Stimulated activated effector memory CD8-positive, alpha-beta T cell treated with anti-CD3 and anti-CD28 coated beads, Interleukin-12 subunit alpha, Interleukin-12 subunit beta, amount 100 ng/mL, for 72 hours (primary cell): ENCODE measurements around the gene ERO1A.

Experiments
- ATAC-seq: fragments of 150-1000 bp; cut with Tn5 transposase; 2 replicates; pipeline ENCODE4 v1.10.0; 2021
- DNase-seq, 2 donors: peaks; one replicate each; pipeline ENCODE4 v3.0.0; 2021 to 2022; ENCODE audit warnings: low spot score in 2 of 2
- H3K27ac Mint-ChIP-seq: one replicate; pipeline ENCODE4 v1.8.0; 2022; ENCODE audit warnings: mild to moderate bottlenecking, mixed read lengths
- H3K36me3 Mint-ChIP-seq: one replicate; pipeline ENCODE4 v1.8.0; 2022; ENCODE audit warnings: mild to moderate bottlenecking, mixed read lengths
- H3K4me1 Mint-ChIP-seq: one replicate; pipeline ENCODE4 v1.8.0; 2022; ENCODE audit warnings: mixed read lengths
- H3K4me3 Mint-ChIP-seq: one replicate; pipeline ENCODE4 v1.8.0; 2022; ENCODE audit warnings: mild to moderate bottlenecking, mixed read lengths
- H3K9me3 Mint-ChIP-seq: one replicate; pipeline ENCODE4 v1.8.0; 2022; ENCODE audit warnings: mixed read lengths

ERO1A gene

GRCh38 chr14:52598568-52598967 lies 96.8 kb downstream of the ERO1A start:
- Mint-ChIP-seq H3K36me3 (no peaks in the 10 kb centered on the region), H3K27ac (no peak overlapping the region), H3K4me1 (no peaks in the 10 kb centered on the region), H3K9me3 (peaks cover 6% of the 10 kb centered on the region), H3K4me3 (no peak overlapping the region)
- DNase-seq: no peak
- ATAC-seq: no peak

- no peak for DNase-seq
Measured at GRCh38 chr14:52596861-52597260, 98.5 kb downstream of the ERO1A start.

GRCh38 chr14:52596320-52596719 lies 99.0 kb downstream of the ERO1A start:
- H3K36me3 Mint-ChIP-seq: no peaks in the 10 kb centered on the region
- peaks cover 7% of the 10 kb centered on the region for H3K9me3 Mint-ChIP-seq
- no peaks in the 10 kb centered on the region for H3K4me1 Mint-ChIP-seq
- DNase-seq (no peak), ATAC-seq (no peak)
- no peak overlapping the region for H3K4me3 Mint-ChIP-seq
- H3K27ac Mint-ChIP-seq: no peak overlapping the region

More at GRCh38 chr14:52596861-52597260, 98.5 kb downstream of the ERO1A start:
- peaks cover 7% of the 10 kb centered on the region for H3K9me3 Mint-ChIP-seq
- no peak overlapping the region for H3K4me3 Mint-ChIP-seq
- H3K27ac Mint-ChIP-seq: no peak overlapping the region
- H3K36me3 Mint-ChIP-seq: no peaks in the 10 kb centered on the region
- ATAC-seq: no peak
- no peaks in the 10 kb centered on the region for H3K4me1 Mint-ChIP-seq

- Mint-ChIP-seq H3K9me3 (peaks cover 4% of the 10 kb centered on the region), H3K27ac (no peak overlapping the region), H3K4me1 (no peaks in the 10 kb centered on the region), H3K4me3 (no peak overlapping the region), H3K36me3 (no peaks in the 10 kb centered on the region)
- no peak for ATAC-seq
- no peak for DNase-seq
Measured at GRCh38 chr14:52590318-52590717, 105.0 kb downstream of the ERO1A start.
